Nephron (organoid): ENCODE measurements around the gene TINAGL1.

Experiments used
- H3K27ac Mint-ChIP-seq, 3 experiments: 2 replicates each; pipeline ENCODE4 v1.8.0; 2020; ENCODE audit warnings: mixed read lengths in 3 of 3, mild to moderate bottlenecking in 2 of 3, moderate library complexity in 1 of 3
- H3K27me3 Mint-ChIP-seq: 2 replicates; pipeline ENCODE4 v1.8.0; 2021; ENCODE audit warnings: low read depth, mild to moderate bottlenecking, moderate library complexity, mixed read lengths
- H3K36me3 Mint-ChIP-seq: 2 replicates; pipeline ENCODE4 v1.8.0; 2020; ENCODE audit warnings: low read depth, mixed read lengths
- H3K4me1 Mint-ChIP-seq: 2 replicates; pipeline ENCODE4 v1.8.0; 2020; ENCODE audit warnings: mixed read lengths
- H3K4me3 Mint-ChIP-seq, 3 experiments: 2 replicates each; pipeline ENCODE4 v1.8.0; 2020; ENCODE audit warnings: mild to moderate bottlenecking in 3 of 3, mixed read lengths in 3 of 3, moderate library complexity in 2 of 3
- H3K9me3 Mint-ChIP-seq: 2 replicates; pipeline ENCODE4 v1.8.0; 2020; ENCODE audit warnings: mixed read lengths
- CTCF ChIP-seq, 3 experiments: fragments of 200-600 bp; sonication (generic); IDR thresholded peaks; one replicate each; pipeline ENCODE4 v1.5.0; 2021; ENCODE audit warnings: antibody characterized with exemption in 3 of 3; ENCODE audit not compliant: unreplicated experiment in 3 of 3

TINAGL1 gene

GRCh38 chr1:31617218-31617915, 41.1 kb downstream of the TINAGL1 start, which contains the start of gene HCRTR1:
Gene HCRTR1, plus strand, starts transcription at chr1:31617689. Its CDS starts 1,504 bp downstream, at chr1:31619193.
- no peaks in the 10 kb centered on the region for H3K9me3 Mint-ChIP-seq
- H3K4me1 Mint-ChIP-seq: peaks cover 16% of the 10 kb centered on the region
- H3K27me3 Mint-ChIP-seq: peaks cover 43% of the 10 kb centered on the region
- H3K36me3 Mint-ChIP-seq: no peaks in the 10 kb centered on the region
- TF ChIP-seq CTCF (IDR thresholded peaks at IDR 0.05; ENCODE audit: unreplicated experiment in 3 of 3): no peak
- no peak within 1 kb of the TSS for H3K27ac Mint-ChIP-seq
- peak within 1 kb of the TSS; percentile 76 to 83 (median 79) for H3K4me3 Mint-ChIP-seq

- Mint-ChIP-seq H3K9me3 (no peaks in the 10 kb centered on the region), H3K27ac (no peak overlapping the region), H3K4me1 (peaks cover 16% of the 10 kb centered on the region)
Measured at GRCh38 chr1:31617916-31618746, 41.8 kb downstream of the TINAGL1 start.

DNA sequence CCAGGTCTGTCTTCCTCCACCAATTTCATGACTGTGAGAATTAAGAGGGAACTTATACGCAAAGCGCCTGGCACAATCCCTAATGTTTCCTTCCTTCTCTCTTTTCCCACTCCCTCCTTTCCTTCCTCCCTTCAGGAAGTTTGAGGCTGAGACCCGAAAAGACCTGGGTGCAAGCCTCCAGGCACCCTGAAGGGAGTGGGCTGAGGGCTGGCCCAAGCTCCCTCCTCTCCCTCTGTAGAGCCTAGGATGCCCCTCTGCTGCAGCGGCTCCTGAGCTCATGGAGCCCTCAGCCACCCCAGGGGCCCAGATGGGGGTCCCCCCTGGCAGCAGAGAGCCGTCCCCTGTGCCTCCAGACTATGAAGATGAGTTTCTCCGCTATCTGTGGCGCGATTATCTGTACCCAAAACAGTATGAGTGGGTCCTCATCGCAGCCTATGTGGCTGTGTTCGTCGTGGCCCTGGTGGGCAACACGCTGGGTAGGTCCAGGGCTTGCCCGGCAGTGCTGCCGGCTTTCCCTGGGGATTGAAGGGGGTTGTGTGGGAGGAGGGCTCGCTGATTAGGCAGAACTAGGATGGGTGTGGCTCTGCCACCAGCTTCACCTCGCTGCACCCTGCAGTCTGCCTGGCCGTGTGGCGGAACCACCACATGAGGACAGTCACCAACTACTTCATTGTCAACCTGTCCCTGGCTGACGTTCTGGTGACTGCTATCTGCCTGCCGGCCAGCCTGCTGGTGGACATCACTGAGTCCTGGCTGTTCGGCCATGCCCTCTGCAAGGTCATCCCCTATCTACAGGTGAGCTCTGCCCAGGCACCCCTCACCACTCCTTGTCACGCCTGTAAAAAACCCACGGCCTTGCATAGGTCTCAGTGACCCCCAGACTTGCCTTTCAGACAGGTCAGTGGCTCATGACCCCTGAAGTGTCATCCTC, 42.9 kb downstream of the TINAGL1 start:
- Mint-ChIP-seq H3K36me3 (no peaks in the 10 kb centered on the region), H3K27me3 (peaks cover 43% of the 10 kb centered on the region)

More at GRCh38 chr1:31617916-31618746, 41.8 kb downstream of the TINAGL1 start:
- peak overlapping the region; percentile 53 to 70 (median 56) for H3K4me3 Mint-ChIP-seq
- H3K36me3 Mint-ChIP-seq: no peaks in the 10 kb centered on the region
- TF ChIP-seq CTCF (IDR thresholded peaks at IDR 0.05; ENCODE audit: unreplicated experiment in 3 of 3): peak; percentile 90 to 97 (median 96)
- peaks cover 43% of the 10 kb centered on the region for H3K27me3 Mint-ChIP-seq

DNA sequence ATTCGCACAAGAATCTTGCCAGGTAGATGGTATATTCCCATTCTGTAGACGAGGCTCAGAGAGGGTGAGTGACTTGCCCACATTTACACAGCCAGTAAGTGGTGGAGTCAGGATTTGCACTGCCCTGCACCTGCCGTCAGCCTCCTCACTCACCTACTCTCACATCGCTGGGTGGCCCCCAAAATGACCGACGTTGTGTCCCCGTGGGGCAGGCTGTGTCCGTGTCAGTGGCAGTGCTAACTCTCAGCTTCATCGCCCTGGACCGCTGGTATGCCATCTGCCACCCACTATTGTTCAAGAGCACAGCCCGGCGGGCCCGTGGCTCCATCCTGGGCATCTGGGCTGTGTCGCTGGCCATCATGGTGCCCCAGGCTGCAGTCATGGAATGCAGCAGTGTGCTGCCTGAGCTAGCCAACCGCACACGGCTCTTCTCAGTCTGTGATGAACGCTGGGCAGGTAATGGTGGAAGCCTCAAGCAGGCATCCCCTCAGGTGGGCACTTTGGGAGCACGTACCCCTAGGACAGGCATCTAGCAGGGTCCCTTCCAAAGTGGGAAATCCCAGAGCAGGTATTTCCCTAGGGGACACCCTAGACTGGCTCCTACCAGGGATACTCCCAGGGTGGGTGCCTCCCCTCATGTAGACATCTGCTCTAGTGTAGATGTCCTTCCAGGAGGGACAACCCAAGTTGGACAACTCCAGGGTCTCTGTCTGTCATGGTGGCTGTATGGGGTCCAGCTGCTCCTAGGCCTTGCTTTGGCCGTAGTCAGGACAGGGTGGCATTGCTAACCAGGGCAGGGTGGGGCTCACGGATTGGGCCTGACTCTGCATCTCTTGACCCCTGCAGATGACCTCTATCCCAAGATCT, 44.5 kb downstream of the TINAGL1 start:
- H3K27ac Mint-ChIP-seq: no peak overlapping the region
- no peaks in the 10 kb centered on the region for H3K36me3 Mint-ChIP-seq
- H3K27me3 Mint-ChIP-seq: peaks cover 31% of the 10 kb centered on the region
- no peak for TF ChIP-seq CTCF (IDR thresholded peaks at IDR 0.05; ENCODE audit: unreplicated experiment in 3 of 3)
- H3K4me3 Mint-ChIP-seq: no peak overlapping the region
- H3K4me1 Mint-ChIP-seq: peaks cover 13% of the 10 kb centered on the region
- H3K9me3 Mint-ChIP-seq: no peaks in the 10 kb centered on the region

More for the DNA sequence above, 42.9 kb downstream of the TINAGL1 start:
- no peak for TF ChIP-seq CTCF (IDR thresholded peaks at IDR 0.05; ENCODE audit: unreplicated experiment in 3 of 3)
- Mint-ChIP-seq H3K9me3 (no peaks in the 10 kb centered on the region), H3K27ac (no peak overlapping the region), H3K4me3 (peak overlapping the region; percentile 32 to 70 (median 43)), H3K4me1 (peaks cover 16% of the 10 kb centered on the region)

DNA sequence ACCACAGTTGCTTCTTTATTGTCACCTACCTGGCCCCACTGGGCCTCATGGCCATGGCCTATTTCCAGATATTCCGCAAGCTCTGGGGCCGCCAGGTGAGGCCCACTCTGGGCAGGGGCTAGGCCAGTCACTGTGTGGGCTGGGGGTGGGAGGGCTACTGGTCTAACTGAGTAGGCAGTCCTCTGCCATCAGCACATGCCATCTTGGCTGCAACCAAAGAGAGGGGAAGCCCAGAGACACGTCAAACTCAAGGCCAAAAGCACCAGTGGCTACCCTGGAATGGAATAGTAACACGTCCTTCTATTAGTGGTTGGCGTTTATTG, 45.1 kb downstream of the TINAGL1 start:
- Mint-ChIP-seq H3K27ac (no peak overlapping the region), H3K4me1 (peaks cover 16% of the 10 kb centered on the region), H3K36me3 (no peaks in the 10 kb centered on the region), H3K27me3 (peaks cover 25% of the 10 kb centered on the region), H3K4me3 (no peak overlapping the region), H3K9me3 (no peaks in the 10 kb centered on the region)
- no peak for TF ChIP-seq CTCF (IDR thresholded peaks at IDR 0.05; ENCODE audit: unreplicated experiment in 3 of 3)
